GM12878 (cell line): ENCODE data around the gene VLDLR.

Experiments
- ATF7 ChIP-seq: fragments of 450-650 bp; IDR thresholded peaks from 2 replicates; pipeline ENCODE4 v1.6.1; 2016; ENCODE audit warnings: low read depth, mild to moderate bottlenecking
- CTCF ChIP-seq, 3 experiments: IDR thresholded peaks in 2 of 3; conservative IDR thresholded peaks in 1 of 3; 2 replicates each; pipeline ENCODE4 v1.5.1; 2011; ENCODE audit warnings: low read depth in 3 of 3, low read length in 3 of 3, mild to moderate bottlenecking in 3 of 3, control low read depth in 2 of 3, moderate library complexity in 2 of 3, inconsistent platforms in 1 of 3, mixed read lengths in 1 of 3; ENCODE audit not compliant: control insufficient read depth in 2 of 3, insufficient read depth in 1 of 3; ENCODE audit errors: extremely low read depth in 1 of 3
- DPF2 ChIP-seq: fragments of 450-650 bp; IDR thresholded peaks from 2 replicates; pipeline ENCODE4 v1.6.1; 2017; ENCODE audit warnings: mild to moderate bottlenecking
- FOS ChIP-seq: IDR thresholded peaks from 3 replicates; pipeline ENCODE4 v1.6.1; 2011; ENCODE audit warnings: borderline replicate concordance; ENCODE audit not compliant: insufficient read length; ENCODE audit errors: extremely low read depth
- NFYB ChIP-seq: IDR thresholded peaks from 2 replicates; pipeline ENCODE4 v1.6.1; 2011; ENCODE audit warnings: low read depth, mild to moderate bottlenecking, low read length, improper control_type of control experiment, moderate library complexity; ENCODE audit not compliant: insufficient read depth
- NR2C2 ChIP-seq: IDR thresholded peaks from 2 replicates; pipeline ENCODE4 v1.6.1; 2011; ENCODE audit warnings: borderline replicate concordance, low read depth; ENCODE audit not compliant: control insufficient read depth, insufficient read length
- POLR2A ChIP-seq: IDR thresholded peaks from 2 replicates; pipeline ENCODE4 v1.6.1; 2011; ENCODE audit warnings: low read depth, mild to moderate bottlenecking, low read length
- RAD21 ChIP-seq: IDR thresholded peaks from 2 replicates; pipeline ENCODE4 v1.6.1; 2011; ENCODE audit warnings: mild to moderate bottlenecking, low read depth, low read length, moderate library complexity; ENCODE audit not compliant: insufficient read depth
- REST ChIP-seq: IDR thresholded peaks from 2 replicates; pipeline ENCODE4 v1.6.1; 2012; ENCODE audit warnings: mild to moderate bottlenecking, low read depth, low read length
- SPI1 ChIP-seq: IDR thresholded peaks from 2 replicates; pipeline ENCODE4 v1.6.1; 2011; ENCODE audit warnings: low read depth, mild to moderate bottlenecking, low read length, moderate library complexity, borderline replicate concordance; ENCODE audit not compliant: insufficient read depth
- TF ChIP-seq, protein P1 (sequence below): fragments of 450-650 bp; IDR thresholded peaks from 2 replicates; pipeline ENCODE4 v1.6.1; 2016; ENCODE audit warnings: mild to moderate bottlenecking, moderate library complexity, borderline replicate concordance
- TF ChIP-seq, protein P2 (sequence below): IDR thresholded peaks from 2 replicates; pipeline ENCODE4 v1.6.1; 2012; ENCODE audit warnings: low read depth, low read length, improper control_type of control experiment
- TF ChIP-seq, protein P3 (sequence below): fragments of 450-650 bp; IDR thresholded peaks from 2 replicates; pipeline ENCODE4 v1.6.1; 2017; ENCODE audit warnings: antibody characterized with exemption, mild to moderate bottlenecking, moderate library complexity

GRCh38 chr9:2621722-2622460 lies at the start of gene VLDLR:
- TF ChIP-seq POLR2A (no peak), CTCF (IDR thresholded peaks at IDR 0.05 in 2 of 3, conservative IDR thresholded peaks at IDR 0.05 in 1 of 3; ENCODE audit: control insufficient read depth in 2 of 3, extremely low read depth in 1 of 3, insufficient read depth in 1 of 3, low read depth in 3 of 3, low read length in 3 of 3) (no peak), RAD21 (no peak), DPF2 (no peak), NFYB (no peak), FOS (no peak), REST (no peak), ATF7 (no peak), SPI1 (no peak), NR2C2 (no peak)
- TF ChIP-seq, protein P1, sequence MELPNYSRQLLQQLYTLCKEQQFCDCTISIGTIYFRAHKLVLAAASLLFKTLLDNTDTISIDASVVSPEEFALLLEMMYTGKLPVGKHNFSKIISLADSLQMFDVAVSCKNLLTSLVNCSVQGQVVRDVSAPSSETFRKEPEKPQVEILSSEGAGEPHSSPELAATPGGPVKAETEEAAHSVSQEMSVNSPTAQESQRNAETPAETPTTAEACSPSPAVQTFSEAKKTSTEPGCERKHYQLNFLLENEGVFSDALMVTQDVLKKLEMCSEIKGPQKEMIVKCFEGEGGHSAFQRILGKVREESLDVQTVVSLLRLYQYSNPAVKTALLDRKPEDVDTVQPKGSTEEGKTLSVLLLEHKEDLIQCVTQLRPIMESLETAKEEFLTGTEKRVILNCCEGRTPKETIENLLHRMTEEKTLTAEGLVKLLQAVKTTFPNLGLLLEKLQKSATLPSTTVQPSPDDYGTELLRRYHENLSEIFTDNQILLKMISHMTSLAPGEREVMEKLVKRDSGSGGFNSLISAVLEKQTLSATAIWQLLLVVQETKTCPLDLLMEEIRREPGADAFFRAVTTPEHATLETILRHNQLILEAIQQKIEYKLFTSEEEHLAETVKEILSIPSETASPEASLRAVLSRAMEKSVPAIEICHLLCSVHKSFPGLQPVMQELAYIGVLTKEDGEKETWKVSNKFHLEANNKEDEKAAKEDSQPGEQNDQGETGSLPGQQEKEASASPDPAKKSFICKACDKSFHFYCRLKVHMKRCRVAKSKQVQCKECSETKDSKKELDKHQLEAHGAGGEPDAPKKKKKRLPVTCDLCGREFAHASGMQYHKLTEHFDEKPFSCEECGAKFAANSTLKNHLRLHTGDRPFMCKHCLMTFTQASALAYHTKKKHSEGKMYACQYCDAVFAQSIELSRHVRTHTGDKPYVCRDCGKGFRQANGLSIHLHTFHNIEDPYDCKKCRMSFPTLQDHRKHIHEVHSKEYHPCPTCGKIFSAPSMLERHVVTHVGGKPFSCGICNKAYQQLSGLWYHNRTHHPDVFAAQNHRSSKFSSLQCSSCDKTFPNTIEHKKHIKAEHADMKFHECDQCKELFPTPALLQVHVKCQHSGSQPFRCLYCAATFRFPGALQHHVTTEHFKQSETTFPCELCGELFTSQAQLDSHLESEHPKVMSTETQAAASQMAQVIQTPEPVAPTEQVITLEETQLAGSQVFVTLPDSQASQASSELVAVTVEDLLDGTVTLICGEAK = no peak
- TF ChIP-seq, protein P2, sequence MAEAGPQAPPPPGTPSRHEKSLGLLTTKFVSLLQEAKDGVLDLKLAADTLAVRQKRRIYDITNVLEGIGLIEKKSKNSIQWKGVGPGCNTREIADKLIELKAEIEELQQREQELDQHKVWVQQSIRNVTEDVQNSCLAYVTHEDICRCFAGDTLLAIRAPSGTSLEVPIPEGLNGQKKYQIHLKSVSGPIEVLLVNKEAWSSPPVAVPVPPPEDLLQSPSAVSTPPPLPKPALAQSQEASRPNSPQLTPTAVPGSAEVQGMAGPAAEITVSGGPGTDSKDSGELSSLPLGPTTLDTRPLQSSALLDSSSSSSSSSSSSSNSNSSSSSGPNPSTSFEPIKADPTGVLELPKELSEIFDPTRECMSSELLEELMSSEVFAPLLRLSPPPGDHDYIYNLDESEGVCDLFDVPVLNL = no peak
- TF ChIP-seq, protein P3, sequence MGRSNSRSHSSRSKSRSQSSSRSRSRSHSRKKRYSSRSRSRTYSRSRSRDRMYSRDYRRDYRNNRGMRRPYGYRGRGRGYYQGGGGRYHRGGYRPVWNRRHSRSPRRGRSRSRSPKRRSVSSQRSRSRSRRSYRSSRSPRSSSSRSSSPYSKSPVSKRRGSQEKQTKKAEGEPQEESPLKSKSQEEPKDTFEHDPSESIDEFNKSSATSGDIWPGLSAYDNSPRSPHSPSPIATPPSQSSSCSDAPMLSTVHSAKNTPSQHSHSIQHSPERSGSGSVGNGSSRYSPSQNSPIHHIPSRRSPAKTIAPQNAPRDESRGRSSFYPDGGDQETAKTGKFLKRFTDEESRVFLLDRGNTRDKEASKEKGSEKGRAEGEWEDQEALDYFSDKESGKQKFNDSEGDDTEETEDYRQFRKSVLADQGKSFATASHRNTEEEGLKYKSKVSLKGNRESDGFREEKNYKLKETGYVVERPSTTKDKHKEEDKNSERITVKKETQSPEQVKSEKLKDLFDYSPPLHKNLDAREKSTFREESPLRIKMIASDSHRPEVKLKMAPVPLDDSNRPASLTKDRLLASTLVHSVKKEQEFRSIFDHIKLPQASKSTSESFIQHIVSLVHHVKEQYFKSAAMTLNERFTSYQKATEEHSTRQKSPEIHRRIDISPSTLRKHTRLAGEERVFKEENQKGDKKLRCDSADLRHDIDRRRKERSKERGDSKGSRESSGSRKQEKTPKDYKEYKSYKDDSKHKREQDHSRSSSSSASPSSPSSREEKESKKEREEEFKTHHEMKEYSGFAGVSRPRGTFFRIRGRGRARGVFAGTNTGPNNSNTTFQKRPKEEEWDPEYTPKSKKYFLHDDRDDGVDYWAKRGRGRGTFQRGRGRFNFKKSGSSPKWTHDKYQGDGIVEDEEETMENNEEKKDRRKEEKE = no peak
